GM10266 (cell line): ENCODE data around the gene PRKCQ.

Source experiments
- DNase-seq: peaks from one replicate; pipeline ENCODE4 v3.0.0; 2012; ENCODE audit errors: extremely low spot score
- CTCF ChIP-seq: IDR thresholded peaks from 2 replicates; pipeline ENCODE4 v1.5.1; 2012; ENCODE audit warnings: mild to moderate bottlenecking, low read depth; ENCODE audit not compliant: control insufficient read depth, insufficient read depth; ENCODE audit errors: missing control alignments

Gene PRKCQ

GRCh38 chr10:6579904-6580278 lies at the start of gene PRKCQ:
TSS of gene PRKCQ (minus strand) at chr10:6580276. CDS start at chr10:6515135, 65,141 bp downstream.
- TF ChIP-seq CTCF = no peak

GRCh38 chr10:6625428-6625827 lies 45.4 kb upstream of the PRKCQ start:
- DNase-seq = no peak

More at GRCh38 chr10:6579904-6580278, at the start of gene PRKCQ:
- DNase-seq = no peak

GRCh38 chr10:6624392-6624791 lies 44.3 kb upstream of the PRKCQ start:
- TF ChIP-seq CTCF = no peak

More at GRCh38 chr10:6625428-6625827, 45.4 kb upstream of the PRKCQ start:
- no peak for TF ChIP-seq CTCF

GRCh38 chr10:6622921-6623320 lies 42.8 kb upstream of the PRKCQ start:
- TF ChIP-seq CTCF = no peak

More at GRCh38 chr10:6624392-6624791, 44.3 kb upstream of the PRKCQ start:
- no peak for DNase-seq

GRCh38 chr10:6621536-6621935 lies 41.5 kb upstream of the PRKCQ start:
- no peak for TF ChIP-seq CTCF
- DNase-seq = no peak

More at GRCh38 chr10:6622921-6623320, 42.8 kb upstream of the PRKCQ start:
- DNase-seq = no peak

GRCh38 chr10:6619660-6620059 lies 39.6 kb upstream of the PRKCQ start:
- no peak for DNase-seq
- TF ChIP-seq CTCF = no peak

GRCh38 chr10:6618340-6618739 lies 38.3 kb upstream of the PRKCQ start:
- DNase-seq = no peak
- no peak for TF ChIP-seq CTCF
